Neural progenitor cell (in vitro differentiated cells): Measurements from ENCODE around the gene UBLCP1. TPM values are rescaled to one million over a fixed set of nuclear protein-coding genes. Genes with fewer than 3 reads are reported as not detected.

Source experiments
- DNase-seq: peaks from one replicate; pipeline ENCODE4 v3.0.0-alpha.2; 2016; ENCODE audit warnings: low spot score
- H2AFZ ChIP-seq: fragments of 200-600 bp; sonication (generic); replicated peaks from 2 replicates; pipeline ENCODE4 v1.6.1; 2016; ENCODE audit warnings: antibody characterized with exemption
- H3F3A ChIP-seq: fragments of 200-600 bp; sonication (generic); 2 replicates; pipeline ENCODE4 v1.6.1; 2016; ENCODE audit warnings: antibody characterized with exemption, low read depth
- H3K27ac ChIP-seq: fragments of 200-600 bp; sonication (generic); 2 replicates; pipeline ENCODE4 v1.5.1; 2016; ENCODE audit warnings: mild to moderate bottlenecking
- H3K27me3 ChIP-seq: fragments of 200-600 bp; sonication (generic); 2 replicates; pipeline ENCODE4 v1.6.1; 2016; ENCODE audit warnings: mild to moderate bottlenecking, moderate library complexity
- H3K36me3 ChIP-seq: fragments of 200-600 bp; sonication (generic); 2 replicates; pipeline ENCODE4 v1.5.1; 2016
- H3K4me1 ChIP-seq: fragments of 200-600 bp; sonication (generic); 2 replicates; pipeline ENCODE4 v1.6.1; 2016; ENCODE audit warnings: mixed run types
- H3K4me2 ChIP-seq: fragments of 200-600 bp; sonication (generic); 2 replicates; pipeline ENCODE4 v1.6.1; 2016
- H3K4me3 ChIP-seq: fragments of 200-600 bp; sonication (generic); 2 replicates; pipeline ENCODE4 v1.5.1; 2016
- H3K79me2 ChIP-seq: fragments of 200-600 bp; sonication (generic); 2 replicates; pipeline ENCODE4 v1.6.1; 2016; ENCODE audit warnings: low read depth
- H3K9ac ChIP-seq: fragments of 200-600 bp; sonication (generic); 2 replicates; pipeline ENCODE4 v1.6.1; 2016
- H3K9me3 ChIP-seq: fragments of 200-600 bp; sonication (generic); 2 replicates; pipeline ENCODE4 v1.5.1; 2016; ENCODE audit warnings: low read depth
- H4K20me1 ChIP-seq: fragments of 200-600 bp; sonication (generic); 2 replicates; pipeline ENCODE4 v1.6.1; 2016; ENCODE audit warnings: low read depth
- H3K27ac Mint-ChIP-seq: 3 replicates; pipeline ENCODE4 v1.8.0; 2021; ENCODE audit warnings: mixed read lengths
- H3K27me3 Mint-ChIP-seq: 2 replicates; pipeline ENCODE4 v1.8.0; 2022; ENCODE audit warnings: low read depth, mild to moderate bottlenecking, inconsistent platforms, moderate library complexity, mixed read lengths; ENCODE audit not compliant: insufficient read depth
- H3K36me3 Mint-ChIP-seq: 3 replicates; pipeline ENCODE4 v1.8.0; 2021; ENCODE audit warnings: mixed read lengths
- H3K4me1 Mint-ChIP-seq: 3 replicates; pipeline ENCODE4 v1.8.0; 2021; ENCODE audit warnings: mixed read lengths
- H3K4me3 Mint-ChIP-seq: 3 replicates; pipeline ENCODE4 v1.8.0; 2021; ENCODE audit warnings: mild to moderate bottlenecking, moderate library complexity, mixed read lengths
- H3K9me3 Mint-ChIP-seq: 3 replicates; pipeline ENCODE4 v1.8.0; 2020; ENCODE audit warnings: mixed read lengths
- CTCF ChIP-seq: fragments of 200-600 bp; sonication (generic); IDR thresholded peaks from 2 replicates; pipeline ENCODE4 v1.5.1; 2017; ENCODE audit warnings: antibody characterized with exemption, mild to moderate bottlenecking
- EZH2 ChIP-seq: fragments of 200-600 bp; sonication (generic); IDR thresholded peaks from 2 replicates; pipeline ENCODE4 v1.6.1; 2017; ENCODE audit warnings: antibody characterized with exemption, mild to moderate bottlenecking, moderate library complexity
- EZH2phosphoT487 ChIP-seq: fragments of 200-600 bp; sonication (generic); IDR thresholded peaks from 2 replicates; pipeline ENCODE4 v1.6.1; 2017; ENCODE audit warnings: antibody characterized with exemption
- total RNA-seq: library from RNA; depleted of rRNA; stranded (reverse); fragments of >200 nt; gene quantifications from 2 replicates; pipeline ENCODE4 v1.2.3, GENCODE V29; 2015; ENCODE audit warnings: low replicate concordance

The UBLCP1 gene
- total RNA-seq, 1 donor from 2014 or later: 79.1 TPM

- Histone ChIP-seq H3K79me2 (no peaks in the 10 kb centered on the region), H3K9me3 (no peaks in the 10 kb centered on the region), H3K4me3 (no peak overlapping the region), H3K4me2 (no peak overlapping the region), H3K27me3 (peaks cover 9% of the 10 kb centered on the region), H3K36me3 (no peaks in the 10 kb centered on the region), H2AFZ (no peak overlapping the region), H3K9ac (no peak overlapping the region), H3K27ac (no peak overlapping the region), H3K4me1 (no peaks in the 10 kb centered on the region), H4K20me1 (no peaks in the 10 kb centered on the region), H3F3A (no peaks in the 10 kb centered on the region)
- Mint-ChIP-seq H3K4me3 (no peak overlapping the region), H3K9me3 (no peaks in the 10 kb centered on the region), H3K27me3 (no peaks in the 10 kb centered on the region), H3K27ac (no peak overlapping the region), H3K4me1 (no peaks in the 10 kb centered on the region), H3K36me3 (no peaks in the 10 kb centered on the region)
- TF ChIP-seq EZH2phosphoT487 (no peak), EZH2 (no peak), CTCF (no peak)
- DNase-seq: no peak
Observed at GRCh38 chr5:159324102-159324755, 61.1 kb downstream of the UBLCP1 start.

- H2AFZ ChIP-seq: no peak overlapping the region
- no peak overlapping the region for H3K4me2 ChIP-seq
- H3K27me3 ChIP-seq: peaks cover 16% of the 10 kb centered on the region
- H3K79me2 ChIP-seq: no peaks in the 10 kb centered on the region
- H3K4me3 ChIP-seq: no peak overlapping the region
- H3K4me3 Mint-ChIP-seq: no peak overlapping the region
- TF ChIP-seq EZH2phosphoT487: no peak
- no peak for TF ChIP-seq CTCF
- H3K36me3 ChIP-seq: no peaks in the 10 kb centered on the region
- no peaks in the 10 kb centered on the region for H3K27me3 Mint-ChIP-seq
- no peak for DNase-seq
- H3K27ac Mint-ChIP-seq: no peak overlapping the region
- no peak overlapping the region for H3K27ac ChIP-seq
- H3K9me3 ChIP-seq: no peaks in the 10 kb centered on the region
- no peaks in the 10 kb centered on the region for H3K9me3 Mint-ChIP-seq
- H4K20me1 ChIP-seq: no peaks in the 10 kb centered on the region
- no peaks in the 10 kb centered on the region for H3K36me3 Mint-ChIP-seq
- no peak overlapping the region for H3K9ac ChIP-seq
- no peaks in the 10 kb centered on the region for H3F3A ChIP-seq
- no peaks in the 10 kb centered on the region for H3K4me1 Mint-ChIP-seq
- H3K4me1 ChIP-seq: no peaks in the 10 kb centered on the region
Observed at GRCh38 chr5:159324986-159325385, 61.9 kb downstream of the UBLCP1 start.

GRCh38 chr5:159330131-159330800 lies 67.2 kb downstream of the UBLCP1 start, which contains the start of gene IL12B:
TSS of gene IL12B (minus strand) at chr5:159330487. CDS start at chr5:159326782, 3,705 bp downstream.
- Histone ChIP-seq H3K4me2 (peak within 1 kb of the TSS; percentile 82), H4K20me1 (no peaks in the 10 kb centered on the region), H2AFZ (peak within 1 kb of the TSS; percentile 98), H3K27me3 (peaks cover 27% of the 10 kb centered on the region), H3K4me3 (peak within 1 kb of the TSS; percentile 73), H3F3A (peaks cover 11% of the 10 kb centered on the region), H3K36me3 (no peaks in the 10 kb centered on the region), H3K9me3 (no peaks in the 10 kb centered on the region), H3K4me1 (peaks cover 7% of the 10 kb centered on the region), H3K9ac (no peak within 1 kb of the TSS), H3K79me2 (no peaks in the 10 kb centered on the region), H3K27ac (no peak within 1 kb of the TSS)
- no peaks in the 10 kb centered on the region for H3K9me3 Mint-ChIP-seq
- DNase-seq: no peak
- no peaks in the 10 kb centered on the region for H3K36me3 Mint-ChIP-seq
- no peak within 1 kb of the TSS for H3K27ac Mint-ChIP-seq
- H3K4me1 Mint-ChIP-seq: no peaks in the 10 kb centered on the region
- TF ChIP-seq CTCF (no peak), EZH2phosphoT487 (no peak), EZH2 (no peak)
- peaks cover 6% of the 10 kb centered on the region for H3K27me3 Mint-ChIP-seq
- peak within 1 kb of the TSS; percentile 86 for H3K4me3 Mint-ChIP-seq
